SU-DHL-6 (cell line): Measurements from ENCODE around the gene ZRANB3.

Source experiments
- H2AFZ ChIP-seq: fragments of 200-600 bp; sonication (generic); 2 replicates; pipeline ENCODE4 v1.6.1; 2014; ENCODE audit warnings: low read depth, mild to moderate bottlenecking, moderate library complexity, mixed read lengths, antibody characterized with exemption, low read length; ENCODE audit not compliant: severe bottlenecking
- H3F3A ChIP-seq: fragments of 200-600 bp; shearing (Covaris generic); 2 replicates; pipeline ENCODE4 v1.6.0; 2016; ENCODE audit warnings: antibody characterized with exemption, mild to moderate bottlenecking; ENCODE audit not compliant: insufficient read depth
- H3K27ac ChIP-seq: fragments of 200-600 bp; sonication (generic); 2 replicates; pipeline ENCODE4 v1.5.1; 2016; ENCODE audit warnings: low read depth, mild to moderate bottlenecking, low read length, moderate library complexity, mixed read lengths
- H3K27me3 ChIP-seq: fragments of 200-600 bp; sonication (generic), shearing (Covaris generic); 2 replicates; pipeline ENCODE4 v1.6.0; 2014; ENCODE audit warnings: mild to moderate bottlenecking, low read length
- H3K36me3 ChIP-seq: fragments of 200-600 bp; sonication (generic); 2 replicates; pipeline ENCODE4 v1.6.1; 2014; ENCODE audit warnings: mild to moderate bottlenecking, low read length, mixed read lengths
- H3K4me2 ChIP-seq: fragments of 300-600, 200-600 bp; shearing (Covaris generic), sonication (generic); 2 replicates; pipeline ENCODE4 v1.6.0; 2014; ENCODE audit warnings: low read length, low read depth, mild to moderate bottlenecking; ENCODE audit not compliant: poor library complexity, severe bottlenecking
- H3K4me3 ChIP-seq: fragments of 200-600 bp; sonication (generic); 2 replicates; pipeline ENCODE4 v1.5.1; 2014; ENCODE audit warnings: antibody characterized with exemption, low read length, mild to moderate bottlenecking, mixed read lengths; ENCODE audit not compliant: insufficient read depth, poor library complexity, severe bottlenecking
- H3K79me2 ChIP-seq: fragments of 200-600 bp; sonication (generic); 2 replicates; pipeline ENCODE4 v1.6.1; 2014; ENCODE audit warnings: mild to moderate bottlenecking, low read length, moderate library complexity; ENCODE audit not compliant: insufficient read depth
- H3K9ac ChIP-seq: fragments of 200-600 bp; sonication (generic); 2 replicates; pipeline ENCODE4 v1.7.0; 2014; ENCODE audit warnings: mild to moderate bottlenecking, low read length
- H3K9me2 ChIP-seq: fragments of 200-600 bp; sonication (generic); replicated peaks from 2 replicates; pipeline ENCODE4 v1.6.1; 2014; ENCODE audit warnings: low read length; ENCODE audit not compliant: insufficient read depth
- H3K9me3 ChIP-seq: fragments of 200-600 bp; sonication (generic); 2 replicates; pipeline ENCODE4 v1.6.1; 2014; ENCODE audit warnings: low read length, mixed read lengths; ENCODE audit not compliant: insufficient read depth
- H4K20me1 ChIP-seq: fragments of 200-600 bp; sonication (generic); 2 replicates; pipeline ENCODE4 v1.6.1; 2014; ENCODE audit warnings: low read depth, mild to moderate bottlenecking, antibody characterized with exemption, low read length, moderate library complexity, mixed read lengths
- CTCF ChIP-seq: fragments of 200-600 bp; sonication (generic); IDR thresholded peaks from one replicate; pipeline ENCODE4 v1.5.1; 2017; ENCODE audit warnings: antibody characterized with exemption, mild to moderate bottlenecking, low read length, moderate library complexity; ENCODE audit not compliant: insufficient read depth, poor library complexity, severe bottlenecking
- EZH2phosphoT487 ChIP-seq: fragments of 200-600 bp; sonication (generic), shearing (Covaris generic); conservative IDR thresholded peaks from 2 replicates; pipeline ENCODE4 v1.6.1; 2018; ENCODE audit warnings: mild to moderate bottlenecking, antibody characterized with exemption, low read length, moderate library complexity, mixed read lengths

The ZRANB3 gene

GRCh38 chr2:135149251-135149650, 381.8 kb downstream of the ZRANB3 start:
- TF ChIP-seq CTCF = no peak
- TF ChIP-seq EZH2phosphoT487 = no peak
- H2AFZ ChIP-seq = no peak overlapping the region
- H3K79me2 ChIP-seq = no peaks in the 10 kb centered on the region; the same call in 1 of the 2 replicates
- no peak overlapping the region for H3K4me2 ChIP-seq
- H3K9me3 ChIP-seq = 0 out of 2 replicates have a peak, but pooled peaks cover 5% of the 10 kb centered on the region
- H4K20me1 ChIP-seq = no peaks in the 10 kb centered on the region
- no peaks in the 10 kb centered on the region for H3K9me2 ChIP-seq
- no peak overlapping the region for H3K27ac ChIP-seq
- peaks cover 28% of the 10 kb centered on the region for H3K36me3 ChIP-seq
- H3K4me3 ChIP-seq = no peak overlapping the region
- H3F3A ChIP-seq = no peaks in the 10 kb centered on the region
- no peaks in the 10 kb centered on the region for H3K27me3 ChIP-seq
- H3K9ac ChIP-seq = no peak overlapping the region

GRCh38 chr2:135144343-135144742, 386.7 kb downstream of the ZRANB3 start:
- H3K27me3 ChIP-seq = no peaks in the 10 kb centered on the region
- H3K4me2 ChIP-seq = no peak overlapping the region
- no peaks in the 10 kb centered on the region for H4K20me1 ChIP-seq
- no peaks in the 10 kb centered on the region for H3F3A ChIP-seq
- H3K9me2 ChIP-seq = no peaks in the 10 kb centered on the region
- H3K79me2 ChIP-seq = no peaks in the 10 kb centered on the region; the same call in 1 of the 2 replicates
- peaks cover 24% of the 10 kb centered on the region; the same call in 1 of the 2 replicates for H3K9me3 ChIP-seq
- peaks cover 46% of the 10 kb centered on the region for H3K36me3 ChIP-seq
- H3K9ac ChIP-seq = no peak overlapping the region
- no peak for TF ChIP-seq EZH2phosphoT487
- no peak for TF ChIP-seq CTCF
- H2AFZ ChIP-seq = no peak overlapping the region
- H3K4me3 ChIP-seq = no peak overlapping the region
- no peak overlapping the region for H3K27ac ChIP-seq

- TF ChIP-seq CTCF = no peak
- TF ChIP-seq EZH2phosphoT487 = no peak
- no peaks in the 10 kb centered on the region for H4K20me1 ChIP-seq
- no peaks in the 10 kb centered on the region; the same call in 1 of the 2 replicates for H3K79me2 ChIP-seq
- H3K9me3 ChIP-seq = peaks cover 24% of the 10 kb centered on the region; the same call in 1 of the 2 replicates
- H3K4me2 ChIP-seq = no peak overlapping the region
- H3K9ac ChIP-seq = no peak overlapping the region
- H2AFZ ChIP-seq = no peak overlapping the region
- H3K36me3 ChIP-seq = peaks cover 54% of the 10 kb centered on the region
- no peaks in the 10 kb centered on the region for H3K27me3 ChIP-seq
- H3F3A ChIP-seq = no peaks in the 10 kb centered on the region
- H3K27ac ChIP-seq = no peak overlapping the region
- H3K9me2 ChIP-seq = no peaks in the 10 kb centered on the region
- H3K4me3 ChIP-seq = no peak overlapping the region
These were observed 388.7 kb downstream of the ZRANB3 start for GRCh38 chr2:135142323-135142722.
